ENCODE results near the gene ZDHHC7. TPM values are rescaled to one million over a fixed set of nuclear protein-coding genes. Genes with fewer than 3 reads are reported as not detected.

ZDHHC7 gene
- total RNA-seq, 1 donor from 2014 or later: 46.5 TPM

GRCh38 chr16:84959784-84960417, 51.4 kb downstream of the ZDHHC7 start:
- no peak for TF ChIP-seq CTCF (IDR thresholded peaks at IDR 0.05; ENCODE audit: unreplicated experiment)
- no peak for DNase-seq (ENCODE audit: low spot score)
- Mint-ChIP-seq H3K4me3 (ENCODE audit: unreplicated experiment) (no peak overlapping the region), H3K27me3 (ENCODE audit: unreplicated experiment) (peaks cover 6% of the 10 kb centered on the region), H3K4me1 (ENCODE audit: unreplicated experiment) (peaks cover 5% of the 10 kb centered on the region), H3K9me3 (ENCODE audit: unreplicated experiment) (no peaks in the 10 kb centered on the region), H3K36me3 (ENCODE audit: low read depth, unreplicated experiment) (no peaks in the 10 kb centered on the region), H3K27ac (ENCODE audit: unreplicated experiment) (no peak overlapping the region)

GRCh38 chr16:84959045-84959576, 52.2 kb downstream of the ZDHHC7 start:
- Mint-ChIP-seq H3K9me3 (ENCODE audit: unreplicated experiment) (no peaks in the 10 kb centered on the region), H3K4me3 (ENCODE audit: unreplicated experiment) (no peak overlapping the region), H3K4me1 (ENCODE audit: unreplicated experiment) (peaks cover 5% of the 10 kb centered on the region), H3K36me3 (ENCODE audit: low read depth, unreplicated experiment) (no peaks in the 10 kb centered on the region), H3K27me3 (ENCODE audit: unreplicated experiment) (peaks cover 4% of the 10 kb centered on the region), H3K27ac (ENCODE audit: unreplicated experiment) (no peak overlapping the region)
- DNase-seq (ENCODE audit: low spot score): peak; percentile 27
- peak; percentile 41 for TF ChIP-seq CTCF (IDR thresholded peaks at IDR 0.05; ENCODE audit: unreplicated experiment)

- H3K9me3 Mint-ChIP-seq (ENCODE audit: unreplicated experiment): no peaks in the 10 kb centered on the region
- peaks cover under 1% of the 10 kb centered on the region for H3K27me3 Mint-ChIP-seq (ENCODE audit: unreplicated experiment)
- H3K4me3 Mint-ChIP-seq (ENCODE audit: unreplicated experiment): no peak overlapping the region
- no peak for TF ChIP-seq CTCF (IDR thresholded peaks at IDR 0.05; ENCODE audit: unreplicated experiment)
- no peak for DNase-seq (ENCODE audit: low spot score)
- H3K27ac Mint-ChIP-seq (ENCODE audit: unreplicated experiment): no peak overlapping the region
- H3K4me1 Mint-ChIP-seq (ENCODE audit: unreplicated experiment): peaks cover 7% of the 10 kb centered on the region
- no peaks in the 10 kb centered on the region for H3K36me3 Mint-ChIP-seq (ENCODE audit: low read depth, unreplicated experiment)
Observed at GRCh38 chr16:84957792-84958191, 53.5 kb downstream of the ZDHHC7 start.

- TF ChIP-seq CTCF (IDR thresholded peaks at IDR 0.05; ENCODE audit: unreplicated experiment): no peak
- peaks cover 7% of the 10 kb centered on the region for H3K4me1 Mint-ChIP-seq (ENCODE audit: unreplicated experiment)
- no peaks in the 10 kb centered on the region for H3K27me3 Mint-ChIP-seq (ENCODE audit: unreplicated experiment)
- H3K36me3 Mint-ChIP-seq (ENCODE audit: low read depth, unreplicated experiment): no peaks in the 10 kb centered on the region
- no peak overlapping the region for H3K27ac Mint-ChIP-seq (ENCODE audit: unreplicated experiment)
- H3K4me3 Mint-ChIP-seq (ENCODE audit: unreplicated experiment): no peak overlapping the region
- DNase-seq (ENCODE audit: low spot score): no peak
- no peaks in the 10 kb centered on the region for H3K9me3 Mint-ChIP-seq (ENCODE audit: unreplicated experiment)
Observed at GRCh38 chr16:84957192-84957591, 54.1 kb downstream of the ZDHHC7 start.

- TF ChIP-seq CTCF (IDR thresholded peaks at IDR 0.05; ENCODE audit: unreplicated experiment): no peak
- no peak for DNase-seq (ENCODE audit: low spot score)
- H3K9me3 Mint-ChIP-seq (ENCODE audit: unreplicated experiment): no peaks in the 10 kb centered on the region
- no peaks in the 10 kb centered on the region for H3K27me3 Mint-ChIP-seq (ENCODE audit: unreplicated experiment)
- H3K4me1 Mint-ChIP-seq (ENCODE audit: unreplicated experiment): peaks cover 7% of the 10 kb centered on the region
- no peak overlapping the region for H3K4me3 Mint-ChIP-seq (ENCODE audit: unreplicated experiment)
- H3K27ac Mint-ChIP-seq (ENCODE audit: unreplicated experiment): no peak overlapping the region
- H3K36me3 Mint-ChIP-seq (ENCODE audit: low read depth, unreplicated experiment): no peaks in the 10 kb centered on the region
Observed at GRCh38 chr16:84955427-84955826, 55.9 kb downstream of the ZDHHC7 start.

Measured in endothelial cell (in vitro differentiated cells).